Neural cell (in vitro differentiated cells): ENCODE measurements around the gene HDAC9. TPM values are rescaled to one million over a fixed set of nuclear protein-coding genes. Genes with fewer than 3 reads are reported as not detected.

ENCODE experiments used
- H2AFZ ChIP-seq: fragments of 200-600, 300-800 bp; sonication (generic), shearing (Covaris generic); 2 replicates; pipeline ENCODE4 v1.6.0; 2014; ENCODE audit warnings: low read depth, mild to moderate bottlenecking, antibody characterized with exemption, low read length, moderate library complexity
- H3F3A ChIP-seq: fragments of 200-600 bp; shearing (Covaris generic); 2 replicates; pipeline ENCODE4 v1.6.1; 2016; ENCODE audit warnings: mild to moderate bottlenecking, moderate library complexity, mixed read lengths, antibody characterized with exemption, low read length; ENCODE audit not compliant: insufficient read depth, poor library complexity, severe bottlenecking
- H3K27ac ChIP-seq: fragments of 200-600, 300-800 bp; sonication (generic), shearing (Covaris generic); 2 replicates; pipeline ENCODE4 v1.5.1; 2014; ENCODE audit warnings: mild to moderate bottlenecking, low read length, moderate library complexity
- H3K27me3 ChIP-seq: fragments of 300-800, 200-600 bp; sonication (generic), shearing (Covaris generic); 2 replicates; pipeline ENCODE4 v1.6.0; 2014; ENCODE audit warnings: mild to moderate bottlenecking, low read depth, low read length, moderate library complexity; ENCODE audit not compliant: insufficient read depth
- H3K36me3 ChIP-seq: fragments of 300-800, 200-600 bp; sonication (generic), shearing (Covaris generic); 2 replicates; pipeline ENCODE4 v1.5.1; 2014; ENCODE audit warnings: mild to moderate bottlenecking, antibody characterized with exemption, low read length, moderate library complexity; ENCODE audit not compliant: insufficient read depth
- H3K4me2 ChIP-seq: fragments of 300-800, 200-600 bp; sonication (generic), shearing (Covaris generic); 2 replicates; pipeline ENCODE4 v1.6.0; 2014; ENCODE audit warnings: mild to moderate bottlenecking, low read length
- H3K4me3 ChIP-seq: fragments of 300-800, 200-600 bp; sonication (generic), shearing (Covaris generic); 2 replicates; pipeline ENCODE4 v1.5.1; 2014; ENCODE audit warnings: mild to moderate bottlenecking, low read length, moderate library complexity
- H3K79me2 ChIP-seq: fragments of 200-600 bp; shearing (Covaris generic); replicated peaks from 2 replicates; pipeline ENCODE4 v1.6.0; 2014; ENCODE audit warnings: mild to moderate bottlenecking, low read length, moderate library complexity; ENCODE audit not compliant: insufficient read depth
- H3K9ac ChIP-seq: fragments of 300-800, 200-600 bp; sonication (generic), shearing (Covaris generic); 2 replicates; pipeline ENCODE4 v1.6.1; 2016; ENCODE audit warnings: mild to moderate bottlenecking, low read length, mixed read lengths
- H3K9me2 ChIP-seq: fragments of 200-600 bp; shearing (Covaris generic); 2 replicates; pipeline ENCODE4 v1.6.1; 2016; ENCODE audit warnings: mild to moderate bottlenecking, low read length, mixed read lengths; ENCODE audit not compliant: insufficient read depth
- H3K9me3 ChIP-seq: fragments of 200-600, 300-800 bp; sonication (generic), shearing (Covaris generic); 2 replicates; pipeline ENCODE4 v1.6.1; 2016; ENCODE audit warnings: mild to moderate bottlenecking, mixed run types, low read length, moderate library complexity, mixed read lengths
- H4K20me1 ChIP-seq: fragments of 200-600 bp; shearing (Covaris generic); 2 replicates; pipeline ENCODE4 v1.6.1; 2016; ENCODE audit warnings: mild to moderate bottlenecking, mixed run types; ENCODE audit not compliant: insufficient read depth
- CTCF ChIP-seq: fragments of 450-650 bp; IDR thresholded peaks from 2 replicates; pipeline ENCODE4 v1.5.1; 2014; ENCODE audit warnings: antibody characterized with exemption, mild to moderate bottlenecking, moderate library complexity; ENCODE audit not compliant: poor library complexity, severe bottlenecking
- EP300 ChIP-seq: fragments of 450-650 bp; conservative IDR thresholded peaks from 2 replicates; pipeline ENCODE4 v1.6.1; 2014; ENCODE audit warnings: antibody characterized with exemption, mild to moderate bottlenecking, moderate library complexity; ENCODE audit not compliant: poor library complexity, severe bottlenecking
- EZH2 ChIP-seq: fragments of 200-600, 300-800 bp; shearing (Covaris generic), sonication (generic); IDR thresholded peaks from 2 replicates; pipeline ENCODE4 v1.6.1; 2014; ENCODE audit warnings: antibody characterized with exemption, low read length, borderline replicate concordance, mild to moderate bottlenecking; ENCODE audit not compliant: insufficient read depth, poor library complexity, severe bottlenecking
- MXI1 ChIP-seq: fragments of 450-650 bp; conservative IDR thresholded peaks from 2 replicates; pipeline ENCODE4 v1.6.1; 2014; ENCODE audit warnings: antibody characterized with exemption, mild to moderate bottlenecking; ENCODE audit not compliant: poor library complexity, severe bottlenecking
- POLR2AphosphoS5 ChIP-seq: IDR thresholded peaks from 2 replicates; pipeline ENCODE4 v1.6.1; 2012
- RAD21 ChIP-seq: fragments of 450-650 bp; conservative IDR thresholded peaks from 2 replicates; pipeline ENCODE4 v1.6.1; 2014; ENCODE audit warnings: antibody characterized with exemption, mild to moderate bottlenecking, moderate library complexity
- REST ChIP-seq: IDR thresholded peaks from 2 replicates; pipeline ENCODE4 v1.6.1; 2012; ENCODE audit warnings: borderline replicate concordance
- SMC3 ChIP-seq: fragments of 450-650 bp; conservative IDR thresholded peaks from 2 replicates; pipeline ENCODE4 v1.6.1; 2014; ENCODE audit warnings: antibody characterized with exemption, mild to moderate bottlenecking, moderate library complexity; ENCODE audit not compliant: poor library complexity
- TAF1 ChIP-seq: IDR thresholded peaks from 2 replicates; pipeline ENCODE4 v1.6.1; 2012; ENCODE audit warnings: low read depth
- polyA plus RNA-seq: library from polyadenylated mRNA; depleted of rRNA; stranded (reverse); fragments of >200 nt; gene quantifications from 2 replicates; pipeline ENCODE4 v1.2.3, GENCODE V29; 2014

The HDAC9 gene
- polyA plus RNA-seq, 1 donor from 2014 or later, result 15.9 TPM

- Histone ChIP-seq H3F3A (no peaks in the 10 kb centered on the region), H2AFZ (no peak overlapping the region), H3K27ac (no peak overlapping the region), H3K4me2 (no peak overlapping the region), H3K9me2 (no peaks in the 10 kb centered on the region), H4K20me1 (no peaks in the 10 kb centered on the region), H3K36me3 (no peaks in the 10 kb centered on the region), H3K79me2 (no peaks in the 10 kb centered on the region), H3K9ac (no peak overlapping the region), H3K9me3 (no peaks in the 10 kb centered on the region), H3K27me3 (no peaks in the 10 kb centered on the region), H3K4me3 (no peak overlapping the region)
- no peak for TF ChIP-seq CTCF
- TF ChIP-seq POLR2AphosphoS5, result no peak
- no peak for TF ChIP-seq REST
- TF ChIP-seq EP300, result no peak
- TF ChIP-seq MXI1, result no peak
- no peak for TF ChIP-seq SMC3
- TF ChIP-seq RAD21, result no peak
- no peak for TF ChIP-seq EZH2
- TF ChIP-seq TAF1, result no peak
These were observed 63.0 kb downstream of the HDAC9 start for GRCh38 chr7:18558503-18558902.

GRCh38 chr7:18558910-18559309, 63.4 kb downstream of the HDAC9 start:
- Histone ChIP-seq H2AFZ (no peak overlapping the region), H3K27ac (no peak overlapping the region), H3K9me3 (no peaks in the 10 kb centered on the region), H3K79me2 (no peaks in the 10 kb centered on the region), H3K4me2 (no peak overlapping the region), H3K27me3 (no peaks in the 10 kb centered on the region), H4K20me1 (no peaks in the 10 kb centered on the region), H3K9me2 (no peaks in the 10 kb centered on the region), H3F3A (no peaks in the 10 kb centered on the region), H3K9ac (no peak overlapping the region), H3K4me3 (no peak overlapping the region), H3K36me3 (no peaks in the 10 kb centered on the region)
- TF ChIP-seq REST (no peak), TAF1 (no peak), MXI1 (no peak), SMC3 (no peak), EP300 (no peak), CTCF (no peak), RAD21 (no peak), EZH2 (no peak), POLR2AphosphoS5 (no peak)
